Measurements from ENCODE around the gene CAMTA1. TPM values are rescaled to one million over a fixed set of nuclear protein-coding genes. Genes with fewer than 3 reads are reported as not detected.

Gene CAMTA1
- total RNA-seq, 1 experiment from 2014 or later, result 69.5 TPM

GRCh38 chr1:7303554-7304317 lies 518.5 kb downstream of the CAMTA1 start:
- Histone ChIP-seq H3K9me3 (ENCODE audit: control insufficient read depth in 1 of 2, insufficient read depth in 1 of 2, low read depth in 1 of 2, low read length in 2 of 2) (no peaks in the 10 kb centered on the region), H3K9ac (ENCODE audit: low read length) (no peak overlapping the region), H4K20me1 (ENCODE audit: insufficient read depth) (no peaks in the 10 kb centered on the region), H3K4me2 (ENCODE audit: low read length) (peak overlapping the region; percentile 80), H3K4me1 (ENCODE audit: control insufficient read depth in 1 of 2, insufficient read depth in 2 of 2, low read length in 2 of 2) (peaks cover 47 to 54% of the 10 kb centered on the region in 2 experiments), H3K27me3 (ENCODE audit: insufficient read depth, low read length) (no peaks in the 10 kb centered on the region), H3K4me3 (replicated peaks in 1 of 2; ENCODE audit: low read depth in 1 of 2, low read length in 2 of 2) (no peak overlapping the region), H2AFZ (ENCODE audit: low read depth, low read length, poor library complexity, severe bottlenecking) (peak overlapping the region; percentile 50), H3K27ac (ENCODE audit: low read depth, low read length) (no peak overlapping the region), H3K79me2 (ENCODE audit: insufficient read depth, low read length) (no peaks in the 10 kb centered on the region), H3K36me3 (ENCODE audit: control insufficient read depth in 1 of 2, insufficient read depth in 2 of 2, low read length in 2 of 2) (no peaks in the 10 kb centered on the region), H3K9me2 (ENCODE audit: insufficient read depth) (no peaks in the 10 kb centered on the region)
- POLR2A ChIA-PET, result no interaction called here
- RAD21 ChIA-PET (ENCODE audit: low non-redundant PET in 1 of 2, low total read pairs in 2 of 2, uncharacterized antibody in 2 of 2, unreplicated experiment in 2 of 2), result no interaction called here
- ATAC-seq, result no peak
- CTCF ChIA-PET, result no interaction called here
- DNase-seq (ENCODE audit: low read depth, low spot score), result no peak
- no TSS peak for BruUV-seq (replicated peaks)
- intact Hi-C loops (cut with micrococcal nuclease), result loop anchor here (5.0 kb wide), 1 partner anchor 99 kb away; no protein-coding TSS in a partner anchor
- TF ChIP-seq REST (IDR thresholded peaks at IDR 0.05; ENCODE audit: low read depth) (no peak), TCF7L2 (IDR thresholded peaks at IDR 0.05; ENCODE audit: borderline replicate concordance, extremely low read depth, insufficient read depth, insufficient read length) (no peak), CEBPB (IDR thresholded peaks at IDR 0.05; ENCODE audit: low read depth) (no peak), CBX3 (IDR thresholded peaks at IDR 0.05; ENCODE audit: low read depth) (no peak), POLR2A (IDR thresholded peaks at IDR 0.05; ENCODE audit: borderline replicate concordance, extremely low read depth, insufficient read depth, insufficient read length) (no peak), FOSL1 (IDR thresholded peaks at IDR 0.05; ENCODE audit: low read depth) (no peak)

Measured in HCT116 (cell line).